WTC11 (cell line): ENCODE data around the gene GABRG3.

Experiments used
- ATF2 ChIP-seq: sonication (generic); formaldehyde crosslinking; IDR thresholded peaks from 2 replicates; pipeline ENCODE4 v1.8.1; 2022; ENCODE audit warnings: low read depth, missing genetic modification reagents, borderline replicate concordance
- ATF3 ChIP-seq: sonication (generic); formaldehyde crosslinking; conservative IDR thresholded peaks from 2 replicates; pipeline ENCODE4 v1.8.1; 2022; ENCODE audit warnings: mild to moderate bottlenecking, missing genetic modification reagents
- CTCF ChIP-seq: fragments of 200-600 bp; IDR thresholded peaks from 2 replicates; pipeline ENCODE4 v1.8.0; 2022; ENCODE audit warnings: antibody characterized with exemption
- IRF2 ChIP-seq: sonication (generic); formaldehyde crosslinking; IDR thresholded peaks from 2 replicates; pipeline ENCODE4 v1.8.0; 2022; ENCODE audit warnings: low read depth, missing genetic modification reagents, borderline replicate concordance
- JUN ChIP-seq: sonication (generic); formaldehyde crosslinking; IDR thresholded peaks from 2 replicates; pipeline ENCODE4 v1.8.0; 2023; ENCODE audit warnings: mild to moderate bottlenecking, missing genetic modification reagents
- MAX ChIP-seq: sonication (generic); formaldehyde crosslinking; IDR thresholded peaks from 2 replicates; pipeline ENCODE4 v1.8.0; 2022; ENCODE audit warnings: mild to moderate bottlenecking, missing genetic modification reagents
- PREB ChIP-seq: sonication (generic); formaldehyde crosslinking; IDR thresholded peaks from 2 replicates; pipeline ENCODE4 v1.8.1; 2022; ENCODE audit warnings: mild to moderate bottlenecking, missing genetic modification reagents, moderate library complexity, borderline replicate concordance
- RELA ChIP-seq: sonication (generic); formaldehyde crosslinking; IDR thresholded peaks from 2 replicates; pipeline ENCODE4 v1.8.1; 2022; ENCODE audit warnings: missing genetic modification reagents, mild to moderate bottlenecking, borderline replicate concordance
- TP53 ChIP-seq: sonication (generic); formaldehyde crosslinking; IDR thresholded peaks from 2 replicates; pipeline ENCODE4 v1.8.1; 2023; ENCODE audit warnings: mild to moderate bottlenecking, missing genetic modification reagents
- ZNF263 ChIP-seq: sonication (generic); formaldehyde crosslinking; IDR thresholded peaks from 2 replicates; pipeline ENCODE4 v1.8.1; 2022; ENCODE audit warnings: low read depth, mild to moderate bottlenecking, moderate library complexity, missing genetic modification reagents

GRCh38 chr15:27037501-27037900, 66.5 kb downstream of the GABRG3 start:
- no peak for TF ChIP-seq ATF3
- no peak for TF ChIP-seq TP53
- no peak for TF ChIP-seq MAX
- TF ChIP-seq CTCF = no peak
- TF ChIP-seq RELA (CRISPR knock-in tag) = no peak
- TF ChIP-seq ZNF263 = no peak
- TF ChIP-seq JUN (CRISPR knock-in tag) = no peak
- TF ChIP-seq ATF2 (CRISPR knock-in tag) = no peak
- TF ChIP-seq IRF2 = no peak
- no peak for TF ChIP-seq PREB (CRISPR knock-in tag)
